HUES64 (cell line): ENCODE data around the gene GATA1.

Experiments used
- H3K27ac ChIP-seq: 2 replicates; pipeline ENCODE4 v1.7.0; 2013; ENCODE audit warnings: low read depth, low read length, inconsistent platforms
- H3K27me3 ChIP-seq: 2 replicates; pipeline ENCODE4 v1.6.1; 2013; ENCODE audit warnings: mild to moderate bottlenecking, low read length; ENCODE audit not compliant: insufficient read depth
- H3K36me3 ChIP-seq: 2 replicates; pipeline ENCODE4 v1.6.1; 2013; ENCODE audit warnings: mild to moderate bottlenecking, low read length; ENCODE audit not compliant: insufficient read depth
- H3K4me1 ChIP-seq: 2 replicates; pipeline ENCODE4 v1.6.1; 2013; ENCODE audit warnings: mild to moderate bottlenecking, low read length, moderate library complexity; ENCODE audit not compliant: insufficient read depth
- H3K4me3 ChIP-seq: 2 replicates; pipeline ENCODE4 v1.5.1; 2013; ENCODE audit warnings: mild to moderate bottlenecking, low read length, moderate library complexity
- H3K9ac ChIP-seq: 2 replicates; pipeline ENCODE4 v1.6.1; 2013; ENCODE audit warnings: mild to moderate bottlenecking, low read depth, low read length
- H3K9me3 ChIP-seq: 2 replicates; pipeline ENCODE4 v1.6.1; 2013; ENCODE audit warnings: low read depth, low read length; ENCODE audit not compliant: insufficient read depth
- WGBS: fragments of 150-250, 120-280 bp; methylation state at CpG from one replicate; pipeline ENCODE4 v1.1.7; 2013; ENCODE audit warnings: missing lambda C conversion rate; 5-methylcytosine and 5-hydroxymethylcytosine counted together

Gene GATA1

DNA sequence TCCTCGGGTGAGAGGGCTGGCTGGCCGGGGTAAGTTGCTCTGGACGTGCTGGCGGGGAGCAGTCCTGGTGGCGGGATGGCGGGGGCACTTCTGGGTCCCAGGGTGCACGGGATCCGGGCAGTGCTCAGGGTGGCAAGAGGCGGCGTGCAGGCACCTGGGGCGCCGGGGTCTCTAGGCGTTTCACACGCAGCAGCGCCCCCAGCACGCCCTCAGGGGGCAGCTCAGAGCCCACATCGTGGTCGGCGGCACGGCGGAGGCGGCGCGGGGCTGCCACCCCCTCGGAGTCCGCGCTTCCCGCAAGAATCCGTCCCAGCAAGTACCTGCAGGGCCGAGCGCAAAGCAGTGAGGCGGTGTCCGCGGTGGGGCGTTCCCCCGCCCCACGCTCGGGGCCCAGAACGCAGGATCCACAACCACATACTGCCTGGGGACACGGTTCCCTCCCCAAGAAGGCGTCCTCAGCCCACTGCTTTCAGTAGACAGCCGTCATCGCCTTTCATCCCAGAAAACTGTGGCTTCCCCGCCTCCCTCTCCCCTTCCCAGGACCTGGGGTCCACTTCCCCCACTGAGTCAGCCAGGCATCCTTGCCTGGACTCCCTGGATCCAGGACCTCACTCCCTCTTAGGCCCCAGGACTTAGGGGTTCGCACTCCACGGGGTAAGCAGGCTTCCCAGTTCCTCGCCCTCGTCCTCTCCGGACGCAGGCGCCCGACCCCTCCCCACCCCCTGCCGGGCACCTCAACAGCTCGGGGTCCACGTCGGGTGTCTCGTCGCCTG is 44.9 kb downstream of the GATA1 start:
- Histone ChIP-seq H3K4me1 (no peaks in the 10 kb centered on the region), H3K36me3 (no peaks in the 10 kb centered on the region), H3K9me3 (no peaks in the 10 kb centered on the region), H3K27ac (no peak overlapping the region), H3K4me3 (peak overlapping the region; percentile 54), H3K9ac (no peak overlapping the region; the same call in 1 of the 2 replicates), H3K27me3 (peaks cover 69% of the 10 kb centered on the region)
- WGBS: 7% methylated on average over 58 of the region's 58 CpGs

GRCh38 chrX:48831909-48832291 is 45.5 kb downstream of the GATA1 start:
- no peaks in the 10 kb centered on the region for H3K9me3 ChIP-seq
- H3K4me1 ChIP-seq: no peaks in the 10 kb centered on the region
- H3K27ac ChIP-seq: no peak overlapping the region
- H3K4me3 ChIP-seq: peak overlapping the region; percentile 54
- H3K27me3 ChIP-seq: peaks cover 75% of the 10 kb centered on the region
- H3K9ac ChIP-seq: no peak overlapping the region
- 1% methylated on average over 57 of the region's 57 CpGs for WGBS
- H3K36me3 ChIP-seq: no peaks in the 10 kb centered on the region

GRCh38 chrX:48833542-48834138 is 47.2 kb downstream of the GATA1 start:
- H3K4me1 ChIP-seq: no peaks in the 10 kb centered on the region
- H3K9me3 ChIP-seq: no peaks in the 10 kb centered on the region
- peaks cover 75% of the 10 kb centered on the region for H3K27me3 ChIP-seq
- no peak overlapping the region for H3K4me3 ChIP-seq
- no peaks in the 10 kb centered on the region for H3K36me3 ChIP-seq
- no peak overlapping the region for H3K9ac ChIP-seq
- WGBS: 58% methylated on average over 8 of the region's 9 CpGs
- H3K27ac ChIP-seq: no peak overlapping the region

DNA sequence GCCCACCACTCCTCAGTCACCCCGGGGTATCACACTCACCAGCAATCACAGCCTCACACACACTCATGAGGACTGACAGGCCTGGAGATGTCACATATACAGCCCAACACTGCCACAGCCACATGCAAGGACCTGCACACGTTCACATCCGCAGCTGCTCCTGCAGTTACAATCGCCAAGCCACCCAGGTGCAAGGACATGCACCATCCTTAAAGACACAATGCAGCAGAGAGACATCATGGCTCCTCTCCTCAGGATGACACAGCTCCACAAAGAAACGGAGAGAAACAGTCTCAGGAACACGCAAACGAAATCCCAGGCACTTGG is 48.0 kb downstream of the GATA1 start:
- Histone ChIP-seq H3K9ac (no peak overlapping the region), H3K9me3 (no peaks in the 10 kb centered on the region), H3K27me3 (peaks cover 73% of the 10 kb centered on the region), H3K36me3 (no peaks in the 10 kb centered on the region), H3K27ac (no peak overlapping the region), H3K4me1 (no peaks in the 10 kb centered on the region), H3K4me3 (peak overlapping the region; percentile 41)
- 11% methylated on average over 7 of the region's 7 CpGs for WGBS

GRCh38 chrX:48835524-48836329 is 49.3 kb downstream of the GATA1 start, which contains the start of gene PCSK1N:
PCSK1N (minus strand) TSS chrX:48835610; CDS start chrX:48835532, 78 bp downstream.
- no peak within 1 kb of the TSS for H3K9ac ChIP-seq
- no peak within 1 kb of the TSS for H3K27ac ChIP-seq
- H3K27me3 ChIP-seq: peaks cover 60% of the 10 kb centered on the region

DNA sequence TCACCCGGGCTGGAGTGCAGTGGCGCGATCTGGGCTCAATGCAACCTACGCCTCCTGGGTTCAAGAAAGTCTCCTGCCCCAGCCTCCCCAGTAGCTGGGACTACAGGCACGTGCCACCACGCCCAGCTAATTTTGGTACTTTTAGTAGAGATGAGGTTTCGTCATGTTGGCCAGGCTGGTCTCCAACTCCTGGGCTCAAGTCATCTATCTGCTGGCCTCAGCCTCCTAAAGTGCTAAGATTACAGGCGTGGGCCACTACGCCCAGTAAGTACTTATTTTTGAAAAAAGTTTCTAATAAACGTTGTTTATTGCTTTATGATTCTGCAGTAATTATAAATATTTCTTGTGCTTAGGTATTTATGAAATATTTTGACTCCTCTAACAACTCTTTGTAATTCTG is 53.3 kb downstream of the GATA1 start:
- no peak overlapping the region for H3K9ac ChIP-seq
- 88% methylated on average over 9 of the region's 10 CpGs for WGBS

More at GRCh38 chrX:48835524-48836329, 49.3 kb downstream of the GATA1 start, which contains the start of gene PCSK1N:
- WGBS: 30% methylated on average over 17 of the region's 35 CpGs
- Histone ChIP-seq H3K4me1 (no peaks in the 10 kb centered on the region), H3K36me3 (no peaks in the 10 kb centered on the region), H3K9me3 (no peaks in the 10 kb centered on the region), H3K4me3 (peak within 1 kb of the TSS; percentile 41)

More for the DNA sequence above, 53.3 kb downstream of the GATA1 start:
- no peak overlapping the region for H3K27ac ChIP-seq
- no peaks in the 10 kb centered on the region for H3K36me3 ChIP-seq
- no peaks in the 10 kb centered on the region for H3K4me1 ChIP-seq
- no peak overlapping the region for H3K4me3 ChIP-seq
- H3K9me3 ChIP-seq: no peaks in the 10 kb centered on the region
- H3K27me3 ChIP-seq: peaks cover 20% of the 10 kb centered on the region
